HG03103 (cell line): Measurements from ENCODE around the gene IMMP2L.
"Not testable (repeated sequence)": the region's sequence is repeated elsewhere in the genome, so short reads cannot be mapped to it uniquely, and the experiment has no call there.

Source experiments
- ATAC-seq: cut with Tn5 transposase; IDR thresholded peaks from one replicate; pipeline ENCODE4 v1.9.1; 2021; ENCODE audit warnings: low read depth; ENCODE audit not compliant: unreplicated experiment

Gene IMMP2L

GRCh38 chr7:111362506-111363054 is 199.7 kb downstream of the IMMP2L start:
- ATAC-seq, result no peak

GRCh38 chr7:111358915-111359314 is 203.4 kb downstream of the IMMP2L start:
- no peak for ATAC-seq

DNA sequence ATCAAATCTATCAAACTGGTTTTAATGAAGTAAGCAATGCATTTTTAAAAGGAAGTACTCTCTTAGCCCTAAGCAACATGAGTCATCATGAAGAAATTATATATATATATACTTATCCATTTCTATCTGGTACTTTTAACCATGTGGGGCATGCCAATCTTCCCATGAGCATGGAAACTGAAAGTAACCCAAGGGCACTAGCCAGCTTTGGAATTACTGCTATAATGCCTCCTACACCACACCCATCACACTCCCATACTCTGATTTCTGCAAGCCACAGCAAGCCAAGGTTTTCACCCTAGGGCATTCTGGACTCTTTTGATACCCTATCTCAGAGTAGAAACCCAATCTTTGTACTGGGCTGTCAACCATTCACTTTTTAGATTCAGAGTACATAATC is 204.6 kb downstream of the IMMP2L start:
- no peak for ATAC-seq

DNA sequence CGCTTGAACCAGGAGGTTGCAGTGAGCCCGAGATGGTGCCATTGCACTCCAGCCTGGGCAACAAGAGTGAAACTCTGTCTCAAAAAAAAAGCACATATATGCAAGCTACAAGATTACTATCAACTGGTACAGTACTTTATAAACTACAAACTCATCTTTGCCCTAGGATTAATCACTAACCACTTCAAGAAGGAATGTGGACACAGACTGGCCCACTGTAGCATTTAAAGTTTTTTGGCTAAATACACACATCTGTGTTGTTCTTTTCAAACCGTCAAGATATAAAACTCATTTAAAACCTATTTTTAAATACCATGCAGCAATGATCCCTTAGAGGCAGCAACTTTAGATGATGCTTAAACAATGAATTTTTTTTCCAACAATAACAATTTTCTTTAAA is 205.4 kb downstream of the IMMP2L start:
- no peak for ATAC-seq

GRCh38 chr7:111352319-111352718 is 210.0 kb downstream of the IMMP2L start:
- no peak for ATAC-seq

DNA sequence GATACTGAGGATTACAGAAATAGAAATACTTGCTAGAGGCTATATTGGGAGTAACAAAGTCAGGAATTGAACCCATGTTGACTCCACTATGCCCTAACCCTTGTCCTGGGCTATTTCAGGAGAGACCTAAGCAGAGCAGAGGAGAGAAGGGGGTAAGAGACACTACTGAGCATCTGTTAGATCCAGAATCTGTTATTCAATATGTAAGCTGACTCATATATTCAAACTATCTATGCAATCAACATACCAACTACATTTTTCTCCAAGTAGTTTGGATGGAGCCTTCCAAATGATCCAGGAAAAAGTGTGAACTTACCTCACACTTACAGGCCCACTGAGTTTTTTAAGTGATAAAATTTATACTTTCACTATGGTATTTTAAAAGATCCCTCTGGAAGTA is 216.1 kb downstream of the IMMP2L start:
- no peak for ATAC-seq

GRCh38 chr7:111343017-111343416 is 219.3 kb downstream of the IMMP2L start:
- ATAC-seq, result no peak

DNA sequence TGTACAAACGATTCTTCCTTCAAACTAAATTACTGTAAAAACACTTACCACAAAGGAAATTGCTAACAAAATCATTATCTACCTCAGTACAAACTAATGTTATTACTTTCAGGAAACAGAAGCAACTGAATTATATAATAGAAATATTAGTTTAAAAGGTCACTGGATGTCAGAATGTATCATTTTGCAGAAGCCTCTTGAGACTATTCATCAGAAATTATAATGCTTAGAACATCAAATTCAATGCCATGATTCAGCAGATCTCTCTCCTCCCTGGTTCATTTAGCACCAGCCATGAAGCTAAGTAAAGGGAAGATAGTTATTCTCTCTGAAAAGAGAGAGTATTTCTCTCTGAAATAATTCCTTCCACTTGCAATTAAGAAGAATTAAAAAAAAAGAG is 223.3 kb downstream of the IMMP2L start:
- ATAC-seq, result no peak

GRCh38 chr7:111333010-111333409 is 229.3 kb downstream of the IMMP2L start:
- no peak for ATAC-seq

DNA sequence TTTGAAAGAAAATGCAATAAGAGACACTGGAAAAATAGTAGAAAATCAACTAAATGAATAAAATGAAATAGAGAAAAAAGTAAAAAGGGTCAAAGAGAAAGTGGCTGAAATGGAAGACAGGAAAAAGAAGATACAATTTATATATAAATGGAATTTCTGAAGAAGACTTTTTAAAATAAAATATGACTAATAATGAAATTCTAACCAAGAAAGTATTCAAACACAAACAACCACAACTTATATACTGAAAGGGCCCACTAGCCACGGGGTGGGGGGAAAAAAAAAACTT is 232.1 kb downstream of the IMMP2L start:
- ATAC-seq, result no peak

GRCh38 chr7:111329367-111330234 is 232.7 kb downstream of the IMMP2L start:
- ATAC-seq, result no peak

DNA sequence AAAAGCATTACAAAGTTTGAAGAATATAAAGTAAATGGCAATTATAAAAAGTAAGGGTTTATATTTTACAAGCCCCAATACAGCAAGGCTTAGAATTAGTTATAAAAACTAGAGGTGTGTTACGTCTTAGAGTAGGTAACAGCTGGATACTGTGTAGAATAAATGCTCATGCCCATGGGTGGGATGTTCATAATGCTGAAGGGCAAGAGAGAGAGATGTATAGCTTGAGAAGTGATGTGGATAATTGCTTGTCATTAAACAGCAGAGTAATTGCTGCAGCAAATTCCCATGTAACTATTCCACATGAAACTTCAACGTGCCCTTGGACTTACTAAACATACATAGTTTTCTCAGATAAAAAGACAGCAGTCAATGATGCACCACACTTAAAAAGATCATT is 233.8 kb downstream of the IMMP2L start:
- no peak for ATAC-seq

GRCh38 chr7:111324776-111325175 is 237.5 kb downstream of the IMMP2L start:
- ATAC-seq, result no peak

GRCh38 chr7:111324228-111324627 is 238.1 kb downstream of the IMMP2L start:
- peak; percentile 42 for ATAC-seq

- ATAC-seq, result not testable (repeated sequence)
Observed at GRCh38 chr7:111323670-111324069, 238.6 kb downstream of the IMMP2L start.

DNA sequence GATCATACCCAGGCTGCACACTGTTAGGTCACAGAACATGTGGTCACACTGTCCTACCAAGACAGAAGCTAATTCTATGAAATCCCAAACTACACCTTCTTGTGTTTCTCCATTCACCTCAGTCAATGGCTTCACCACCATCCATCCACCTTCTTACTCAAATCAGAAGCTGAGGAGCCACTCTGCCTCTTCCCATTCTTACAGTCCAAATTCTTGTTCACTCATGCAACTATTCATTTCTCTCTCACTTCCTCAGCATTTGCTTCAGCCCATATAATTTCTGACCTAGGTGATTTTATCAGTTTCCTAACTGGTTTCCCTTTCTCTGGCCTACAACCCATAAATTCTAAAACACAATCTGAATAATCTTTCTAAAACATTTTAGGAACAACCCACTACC is 242.2 kb downstream of the IMMP2L start:
- ATAC-seq, result peak; percentile 79

- ATAC-seq, result no peak
Observed at GRCh38 chr7:111312966-111313365, 249.3 kb downstream of the IMMP2L start.

DNA sequence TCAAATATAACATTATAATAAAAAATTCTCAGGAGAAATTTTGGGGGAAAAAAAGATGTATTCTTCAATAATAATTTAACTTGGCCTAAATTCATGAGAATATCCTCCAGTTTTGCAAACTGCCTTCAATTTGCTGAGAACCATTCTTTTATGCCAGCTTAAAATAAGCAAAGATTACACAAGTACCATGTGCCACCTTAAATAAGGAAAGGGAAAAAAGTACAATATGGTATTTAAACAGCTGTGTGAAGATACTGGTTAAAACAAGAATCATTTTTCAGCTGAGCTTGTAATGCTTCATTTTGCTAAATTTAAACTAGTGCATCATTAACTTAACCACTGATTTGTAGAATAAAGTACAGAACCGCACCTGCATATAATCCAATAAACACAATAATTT is 253.6 kb downstream of the IMMP2L start:
- no peak for ATAC-seq

GRCh38 chr7:111301891-111302290 is 260.4 kb downstream of the IMMP2L start:
- ATAC-seq, result no peak

DNA sequence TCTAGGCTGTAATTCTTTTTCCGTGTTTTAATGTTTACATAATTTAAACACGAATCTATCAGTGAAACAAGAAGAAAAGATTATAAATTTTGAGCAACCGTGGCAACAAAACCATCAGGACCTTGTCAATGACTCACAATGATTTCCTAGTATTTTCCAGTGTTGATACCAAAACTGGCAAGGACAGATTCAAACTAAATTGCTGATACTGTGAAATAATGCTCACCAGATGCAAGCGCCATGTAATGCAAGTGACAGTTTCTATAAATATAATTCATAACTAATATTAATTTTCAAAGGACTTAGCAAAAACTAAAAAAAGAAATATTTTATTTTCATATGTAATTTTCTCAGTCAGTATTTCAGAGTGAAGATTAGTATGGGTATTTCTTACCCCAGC is 267.8 kb downstream of the IMMP2L start:
- ATAC-seq, result no peak

DNA sequence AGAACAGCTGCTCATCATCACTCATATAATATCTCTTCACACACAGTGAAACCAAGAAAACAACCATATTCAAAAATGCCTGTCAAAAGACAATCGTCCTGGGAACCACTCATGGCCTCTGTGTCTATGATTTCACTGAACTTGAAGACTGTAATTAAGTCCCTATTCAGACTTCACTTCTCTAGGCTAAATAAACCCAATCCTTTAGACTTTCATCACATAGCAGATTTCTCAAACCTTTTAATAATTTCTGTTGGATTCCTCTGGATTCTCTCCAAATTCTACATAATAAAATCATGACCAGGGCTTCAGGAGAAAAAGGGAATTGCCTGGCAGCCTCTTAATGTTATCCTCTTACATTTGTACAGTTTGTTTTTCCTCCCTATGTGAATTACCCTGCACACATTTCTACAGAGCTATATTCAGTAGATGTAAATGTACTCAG is 270.2 kb downstream of the IMMP2L start:
- ATAC-seq, result no peak

DNA sequence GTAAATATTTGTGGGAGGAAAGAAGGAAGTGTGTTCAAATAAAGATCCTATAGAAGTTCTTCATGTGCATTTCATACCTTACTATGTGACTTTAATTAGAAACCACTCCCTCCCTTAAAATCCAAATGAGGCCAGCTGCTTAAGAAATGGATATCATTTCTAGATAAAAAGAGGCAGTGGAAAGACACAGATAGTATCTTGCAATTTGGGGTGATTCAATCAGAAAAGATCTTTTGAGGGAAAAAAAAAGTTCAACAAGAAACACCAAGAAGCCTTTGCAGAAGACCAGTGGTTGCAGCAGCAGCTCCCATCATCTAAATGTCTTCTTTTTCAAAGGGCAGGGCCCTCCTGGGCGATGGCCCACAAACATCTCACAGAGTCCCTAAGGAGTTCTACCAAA is 271.3 kb downstream of the IMMP2L start:
- no peak for ATAC-seq
